ENCODE measurements around the gene ASTN1.

GRCh38 chr1:177200290-177200689 is 35.8 kb upstream of the ASTN1 start:
- TF ChIP-seq CTCF (IDR thresholded peaks at IDR 0.05) (no peak), POLR2A (IDR thresholded peaks at IDR 0.05) (no peak)
